Ascending aorta (tissue), 2 donors: ENCODE results near the gene CNTD1. TPM values are rescaled to one million over a fixed set of nuclear protein-coding genes. Genes with fewer than 3 reads are reported as not detected.
"Not testable (repeated sequence)": the region's sequence is repeated elsewhere in the genome, so short reads cannot be mapped to it uniquely, and the experiment has no call there.

Experiments
- DNase-seq, 2 donors: peaks; one replicate each; pipeline ENCODE4 v3.0.0-alpha.2; 2019; ENCODE audit warnings: low spot score in 2 of 2
- H3K27ac ChIP-seq, 2 donors: fragments of 200-600 bp; sonication (generic); one replicate each; pipeline ENCODE4 v1.5.1; 2016 to 2017; ENCODE audit warnings: mild to moderate bottlenecking in 1 of 2
- H3K27me3 ChIP-seq: fragments of 200-600 bp; sonication (generic); one replicate; pipeline ENCODE4 v1.5.1; 2017
- H3K36me3 ChIP-seq, 2 donors: fragments of 200-600 bp; sonication (generic); one replicate each; pipeline ENCODE4 v1.5.1; 2016
- H3K4me1 ChIP-seq, 2 donors: fragments of 200-600 bp; sonication (generic); one replicate each; pipeline ENCODE4 v1.5.1; 2016 to 2017; ENCODE audit warnings: mild to moderate bottlenecking in 1 of 2
- H3K4me3 ChIP-seq, 2 donors: fragments of 200-600 bp; sonication (generic); one replicate each; pipeline ENCODE4 v1.5.1; 2016 to 2017; ENCODE audit warnings: mild to moderate bottlenecking in 1 of 2
- H3K9me3 ChIP-seq, 2 donors: fragments of 200-600 bp; sonication (generic); one replicate each; pipeline ENCODE4 v1.5.1; 2016
- intact Hi-C: fragments of 100-400 bp; cut with DNase I; formaldehyde crosslinking; loops from one replicate; pipeline ENCODE4 v1.15.1; 2023
- total RNA-seq: library from RNA; depleted of rRNA; stranded (reverse); fragments of >200 nt; gene quantifications from one replicate; pipeline ENCODE4 v1.1.0, GENCODE V29; 2016
- TF ChIP-seq, protein P1 (sequence below), 3 experiments: fragments of 200-600 bp in 2 of 3; fragments of 450-650 bp in 1 of 3; sonication (generic) in 2 of 3; IDR thresholded peaks; one replicate each; pipeline ENCODE4 v1.5.1; 2016 to 2019; ENCODE audit warnings: antibody characterized with exemption in 3 of 3, mild to moderate bottlenecking in 1 of 3, moderate library complexity in 1 of 3

CNTD1 gene
- total RNA-seq, 1 donor from 2014 or later = not detected

DNA sequence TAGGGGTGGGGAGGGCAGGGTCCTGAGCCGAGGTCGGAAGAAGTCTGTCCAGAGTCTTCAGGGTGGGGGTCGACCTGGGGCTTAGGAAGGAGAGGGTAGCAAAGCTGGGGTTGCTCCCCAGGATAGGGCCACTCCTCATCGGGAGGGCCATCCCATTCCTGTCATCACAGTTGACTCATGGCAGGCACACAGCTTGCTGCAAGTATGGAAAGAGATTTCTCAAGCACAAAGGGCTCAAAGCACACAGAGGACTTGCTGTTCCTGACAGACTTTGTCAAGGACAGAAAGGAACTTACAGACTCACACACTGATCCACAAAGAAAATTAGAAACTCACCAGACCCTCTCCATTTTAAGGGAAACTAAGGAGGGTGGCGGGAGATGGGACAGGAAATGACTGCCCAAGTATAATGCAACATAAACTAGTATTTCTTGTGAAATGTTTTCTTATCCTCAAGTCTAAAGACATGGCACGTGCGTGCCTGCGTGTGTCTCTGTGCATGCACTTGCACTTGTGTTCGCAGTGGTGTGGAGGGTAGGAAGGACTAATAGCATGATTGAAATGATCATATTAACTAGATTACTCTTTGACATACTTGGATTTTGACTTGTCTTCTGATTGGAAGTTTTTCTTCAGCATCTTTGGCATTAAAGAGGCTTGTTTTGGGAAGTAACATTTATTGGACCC lies 48.1 kb downstream of the CNTD1 start:
- Histone ChIP-seq H3K4me3 (no peak overlapping the region), H3K4me1 (peaks cover 0 to 12% of the 10 kb centered on the region in 2 donors), H3K36me3 (peaks cover 26 to 35% of the 10 kb centered on the region in 2 donors), H3K27me3 (no peaks in the 10 kb centered on the region), H3K9me3 (no peaks in the 10 kb centered on the region), H3K27ac (peak overlapping the region; percentile 22 to 57)
- TF ChIP-seq, protein P1, sequence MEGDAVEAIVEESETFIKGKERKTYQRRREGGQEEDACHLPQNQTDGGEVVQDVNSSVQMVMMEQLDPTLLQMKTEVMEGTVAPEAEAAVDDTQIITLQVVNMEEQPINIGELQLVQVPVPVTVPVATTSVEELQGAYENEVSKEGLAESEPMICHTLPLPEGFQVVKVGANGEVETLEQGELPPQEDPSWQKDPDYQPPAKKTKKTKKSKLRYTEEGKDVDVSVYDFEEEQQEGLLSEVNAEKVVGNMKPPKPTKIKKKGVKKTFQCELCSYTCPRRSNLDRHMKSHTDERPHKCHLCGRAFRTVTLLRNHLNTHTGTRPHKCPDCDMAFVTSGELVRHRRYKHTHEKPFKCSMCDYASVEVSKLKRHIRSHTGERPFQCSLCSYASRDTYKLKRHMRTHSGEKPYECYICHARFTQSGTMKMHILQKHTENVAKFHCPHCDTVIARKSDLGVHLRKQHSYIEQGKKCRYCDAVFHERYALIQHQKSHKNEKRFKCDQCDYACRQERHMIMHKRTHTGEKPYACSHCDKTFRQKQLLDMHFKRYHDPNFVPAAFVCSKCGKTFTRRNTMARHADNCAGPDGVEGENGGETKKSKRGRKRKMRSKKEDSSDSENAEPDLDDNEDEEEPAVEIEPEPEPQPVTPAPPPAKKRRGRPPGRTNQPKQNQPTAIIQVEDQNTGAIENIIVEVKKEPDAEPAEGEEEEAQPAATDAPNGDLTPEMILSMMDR (IDR thresholded peaks at IDR 0.05) = no peak
- intact Hi-C loops = loop anchor here (10.0 kb wide), 1 partner anchor 148 kb away; the partner anchor contains the start of gene RPL27
- no peak for DNase-seq

DNA sequence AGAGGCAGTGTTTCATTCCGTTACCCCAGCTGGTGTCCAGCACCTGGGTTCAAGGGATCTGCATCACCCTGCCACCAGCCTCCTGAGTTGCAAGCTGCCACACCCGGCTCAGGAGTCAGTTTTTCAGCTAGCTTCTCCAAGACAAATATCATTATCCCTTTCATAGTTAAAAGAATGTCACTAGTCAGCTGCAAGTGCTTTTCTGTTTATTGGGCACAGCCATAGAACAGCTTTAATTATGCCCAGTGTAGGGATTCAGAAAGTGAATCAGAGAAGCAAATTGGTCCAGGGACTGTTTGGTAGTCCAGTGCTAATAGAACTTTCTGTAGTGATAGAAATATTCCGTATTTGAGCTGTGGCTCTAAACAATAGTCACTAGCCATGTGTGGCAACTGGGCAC lies 49.4 kb downstream of the CNTD1 start:
- intact Hi-C loops = loop anchor here (10.0 kb wide), 1 partner anchor 147 kb away; the partner anchor contains the start of gene RPL27
- peak in 1 of 2 donors; percentile 40 for DNase-seq
- H3K9me3 ChIP-seq = no peaks in the 10 kb centered on the region
- H3K36me3 ChIP-seq = peaks cover 15 to 23% of the 10 kb centered on the region in 2 donors
- no peak overlapping the region for H3K27ac ChIP-seq
- H3K27me3 ChIP-seq = no peaks in the 10 kb centered on the region
- no peak overlapping the region for H3K4me3 ChIP-seq
- H3K4me1 ChIP-seq = peaks cover 0 to 12% of the 10 kb centered on the region in 2 donors
- TF ChIP-seq, protein P1 (IDR thresholded peaks at IDR 0.05) = no peak

DNA sequence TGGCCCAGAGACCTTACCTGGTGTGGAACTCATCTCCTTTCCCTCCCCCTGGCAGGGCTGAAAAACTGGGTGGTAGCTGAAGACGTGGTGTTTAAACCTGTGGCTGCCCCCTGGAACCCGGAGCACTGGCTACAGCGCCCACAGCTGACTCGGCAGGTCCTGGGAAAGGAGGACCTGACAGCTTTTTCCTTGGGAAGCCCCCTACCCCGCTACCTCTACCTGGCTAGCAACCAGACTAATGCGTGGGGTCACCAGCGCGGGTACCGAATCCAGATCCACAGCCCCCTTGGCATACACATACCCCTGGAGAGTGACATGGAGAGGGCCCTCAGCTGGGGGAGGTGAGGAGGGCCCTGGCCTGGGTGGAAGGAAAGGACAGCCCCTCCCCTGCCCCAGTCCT lies 50.4 kb downstream of the CNTD1 start:
- no peak overlapping the region for H3K4me3 ChIP-seq
- no peak for DNase-seq
- TF ChIP-seq, protein P1 (IDR thresholded peaks at IDR 0.05) = no peak
- intact Hi-C loops = loop anchor here (10.0 kb wide), 1 partner anchor 146 kb away; the partner anchor contains the start of gene RPL27
- H3K27ac ChIP-seq = no peak overlapping the region
- no peaks in the 10 kb centered on the region for H3K9me3 ChIP-seq
- peaks cover 12 to 18% of the 10 kb centered on the region in 2 donors for H3K36me3 ChIP-seq
- H3K27me3 ChIP-seq = no peaks in the 10 kb centered on the region
- H3K4me1 ChIP-seq = peaks cover 0 to 12% of the 10 kb centered on the region in 2 donors

DNA sequence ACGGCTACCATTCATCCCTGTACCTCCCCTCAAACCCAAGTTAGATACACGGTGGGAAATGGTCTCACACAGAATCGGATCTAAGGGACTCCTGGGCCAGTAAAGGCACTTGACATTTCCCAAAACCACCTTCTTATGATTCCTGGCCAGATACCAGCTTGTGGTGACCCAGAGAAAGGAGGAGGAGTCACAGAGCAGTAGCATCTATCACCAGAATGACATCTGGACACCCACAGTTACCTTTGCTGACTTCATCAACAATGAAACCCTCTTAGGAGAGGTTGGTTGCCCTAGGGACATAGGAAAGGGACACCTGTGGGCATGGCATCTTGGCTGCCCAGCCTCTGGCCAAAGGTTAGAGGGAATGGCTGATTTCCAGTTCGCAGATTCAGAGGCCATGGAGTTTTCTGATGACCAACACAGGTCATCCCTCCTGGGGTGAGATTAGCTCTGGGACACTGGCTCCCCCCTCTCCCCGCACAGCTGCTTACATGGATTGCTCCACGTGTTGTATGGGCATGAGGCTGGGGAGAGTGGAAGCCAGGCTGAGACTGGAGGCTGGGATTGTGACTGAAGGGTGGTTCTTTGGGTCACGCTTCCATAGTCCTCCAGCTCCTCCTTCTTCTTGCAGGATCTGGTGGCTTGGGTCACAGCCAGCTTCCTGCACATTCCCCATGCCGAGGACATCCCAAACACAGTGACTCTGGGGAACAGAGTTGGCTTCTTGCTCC lies 51.0 kb downstream of the CNTD1 start:
- Histone ChIP-seq H3K27ac (peak overlapping the region in 1 of 2 donors; percentile 19), H3K9me3 (no peaks in the 10 kb centered on the region), H3K36me3 (peaks cover 9 to 13% of the 10 kb centered on the region in 2 donors), H3K4me1 (peaks cover 0 to 17% of the 10 kb centered on the region in 2 donors), H3K4me3 (peak overlapping the region in 1 of 2 donors; percentile 62), H3K27me3 (no peaks in the 10 kb centered on the region)
- DNase-seq = no peak
- intact Hi-C loops = loop anchor here (2.0 to 10.0 kb wide), 2 partner anchors 45 to 145 kb away; partner anchors contain the start of gene RPL27
- TF ChIP-seq, protein P1 (IDR thresholded peaks at IDR 0.05) = no peak

DNA sequence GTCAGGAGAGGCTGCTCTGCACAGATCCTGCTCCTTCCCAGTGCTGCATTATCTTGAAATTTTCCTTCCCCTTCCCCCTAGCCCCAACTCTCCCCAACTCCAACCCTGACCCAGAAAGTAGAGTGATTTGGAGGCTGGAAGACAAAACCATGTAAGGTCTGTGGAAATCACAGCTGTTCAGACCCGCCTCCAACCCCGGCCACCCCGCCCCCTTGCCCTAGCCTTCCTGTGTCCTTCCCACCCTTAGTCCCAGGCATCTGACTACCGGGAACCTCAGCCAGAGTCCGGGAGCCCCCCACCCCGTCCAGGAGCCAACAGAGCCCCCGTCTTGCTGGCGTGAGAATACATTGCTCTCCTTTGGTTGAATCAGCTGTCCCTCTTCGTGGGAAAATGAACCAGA lies 52.3 kb downstream of the CNTD1 start, which contains the start of gene AOC3:
AOC3 (plus strand) TSS at position 246 of the 400 bp plus-strand sequence; CDS start at position 391, 145 bp downstream.
- peak in 1 of 2 donors; percentile 80 for DNase-seq
- intact Hi-C loops = loop anchor here (1.0 to 2.0 kb wide), 2 partner anchors 44 to 78 kb away; no protein-coding TSS in a partner anchor
- Histone ChIP-seq H3K36me3 (peaks cover 2 to 3% of the 10 kb centered on the region in 2 donors), H3K4me3 (peak within 1 kb of the TSS; percentile 51 to 62), H3K4me1 (peaks cover 0 to 23% of the 10 kb centered on the region in 2 donors), H3K27ac (peak within 1 kb of the TSS; percentile 83 to 84), H3K9me3 (no peaks in the 10 kb centered on the region), H3K27me3 (no peaks in the 10 kb centered on the region)
- TF ChIP-seq, protein P1 (IDR thresholded peaks at IDR 0.05) = no peak

DNA sequence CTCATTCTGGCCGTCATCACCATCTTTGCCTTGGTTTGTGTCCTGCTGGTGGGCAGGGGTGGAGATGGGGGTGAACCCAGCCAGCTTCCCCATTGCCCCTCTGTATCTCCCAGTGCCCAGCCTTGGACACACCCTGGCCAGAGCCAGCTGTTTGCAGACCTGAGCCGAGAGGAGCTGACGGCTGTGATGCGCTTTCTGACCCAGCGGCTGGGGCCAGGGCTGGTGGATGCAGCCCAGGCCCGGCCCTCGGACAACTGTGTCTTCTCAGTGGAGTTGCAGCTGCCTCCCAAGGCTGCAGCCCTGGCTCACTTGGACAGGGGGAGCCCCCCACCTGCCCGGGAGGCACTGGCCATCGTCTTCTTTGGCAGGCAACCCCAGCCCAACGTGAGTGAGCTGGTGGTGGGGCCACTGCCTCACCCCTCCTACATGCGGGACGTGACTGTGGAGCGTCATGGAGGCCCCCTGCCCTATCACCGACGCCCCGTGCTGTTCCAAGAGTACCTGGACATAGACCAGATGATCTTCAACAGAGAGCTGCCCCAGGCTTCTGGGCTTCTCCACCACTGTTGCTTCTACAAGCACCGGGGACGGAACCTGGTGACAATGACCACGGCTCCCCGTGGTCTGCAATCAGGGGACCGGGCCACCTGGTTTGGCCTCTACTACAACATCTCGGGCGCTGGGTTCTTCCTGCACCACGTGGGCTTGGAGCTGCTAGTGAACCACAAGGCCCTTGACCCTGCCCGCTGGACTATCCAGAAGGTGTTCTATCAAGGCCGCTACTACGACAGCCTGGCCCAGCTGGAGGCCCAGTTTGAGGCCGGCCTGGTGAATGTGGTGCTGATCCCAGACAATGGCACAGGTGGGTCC lies 52.9 kb downstream of the CNTD1 start:
- not testable (repeated sequence) for H3K9me3 ChIP-seq, H3K36me3 ChIP-seq, H3K27me3 ChIP-seq, DNase-seq
- intact Hi-C loops = loop anchor here (1.0 to 2.0 kb wide), 2 partner anchors 43 to 78 kb away; no protein-coding TSS in a partner anchor
- H3K4me1 ChIP-seq = peaks cover 0 to 23% of the 10 kb centered on the region in 2 donors
- H3K27ac ChIP-seq = peak overlapping the region; percentile 83 to 84
- H3K4me3 ChIP-seq = peak overlapping the region; percentile 51 to 62
